Astrocyte (in vitro differentiated cells and primary cell): ENCODE data around the gene FAM151A. TPM values are rescaled to one million over a fixed set of nuclear protein-coding genes. Genes with fewer than 3 reads are reported as not detected.

Experiments
- DNase-seq: peaks from one replicate; pipeline ENCODE4 v3.0.0-alpha.2; 2010; ENCODE audit warnings: low read depth
- FAIRE-seq: peaks from 2 replicates; lab custom pipeline; 2011; peaks lifted over from hg19 to GRCh38; lab: Jason Lieb, UNC
- H2AFZ ChIP-seq: 2 replicates; pipeline ENCODE4 v1.6.0; 2012; ENCODE audit warnings: low read depth, low read length, inconsistent platforms
- H3K27ac ChIP-seq: 2 replicates; pipeline ENCODE4 v1.5.1; 2011; ENCODE audit warnings: low read depth, low read length, inconsistent platforms
- H3K27me3 ChIP-seq: 2 replicates; pipeline ENCODE4 v1.6.0; 2011; ENCODE audit warnings: low read length, inconsistent platforms; ENCODE audit not compliant: insufficient read depth
- H3K36me3 ChIP-seq: 2 replicates; pipeline ENCODE4 v1.5.1; 2011; ENCODE audit warnings: low read length, inconsistent platforms; ENCODE audit not compliant: insufficient read depth
- H3K4me1 ChIP-seq: 2 replicates; pipeline ENCODE4 v1.5.1; 2011; ENCODE audit warnings: low read length, inconsistent platforms; ENCODE audit not compliant: insufficient read depth
- H3K4me2 ChIP-seq: 2 replicates; pipeline ENCODE4 v1.6.0; 2012; ENCODE audit warnings: low read length, inconsistent platforms
- H3K4me3 ChIP-seq: 2 replicates; pipeline ENCODE4 v1.5.1; 2011; ENCODE audit warnings: low read depth, mild to moderate bottlenecking, low read length, inconsistent platforms; ENCODE audit not compliant: insufficient read depth
- H3K79me2 ChIP-seq: 2 replicates; pipeline ENCODE4 v1.6.0; 2012; ENCODE audit warnings: mild to moderate bottlenecking, low read length, inconsistent platforms; ENCODE audit not compliant: insufficient read depth
- H3K9ac ChIP-seq: 2 replicates; pipeline ENCODE4 v1.6.0; 2012; ENCODE audit warnings: mild to moderate bottlenecking, low read length, inconsistent platforms
- H3K9me3 ChIP-seq: 2 replicates; pipeline ENCODE4 v1.5.1; 2012; ENCODE audit warnings: low read depth, mild to moderate bottlenecking, low read length, inconsistent platforms; ENCODE audit not compliant: insufficient read depth
- H4K20me1 ChIP-seq: 2 replicates; pipeline ENCODE4 v1.6.0; 2012; ENCODE audit warnings: low read length, inconsistent platforms; ENCODE audit not compliant: insufficient read depth
- H3K27ac Mint-ChIP-seq: one replicate; pipeline ENCODE4 v1.8.0; 2021; ENCODE audit warnings: mild to moderate bottlenecking, mixed read lengths; ENCODE audit not compliant: unreplicated experiment
- H3K27me3 Mint-ChIP-seq: one replicate; pipeline ENCODE4 v1.8.0; 2021; ENCODE audit warnings: low read depth, mixed read lengths; ENCODE audit not compliant: unreplicated experiment
- H3K36me3 Mint-ChIP-seq: one replicate; pipeline ENCODE4 v1.8.0; 2021; ENCODE audit warnings: low read depth, mixed read lengths; ENCODE audit not compliant: unreplicated experiment
- H3K4me1 Mint-ChIP-seq: one replicate; pipeline ENCODE4 v1.8.0; 2021; ENCODE audit warnings: low read depth, mixed read lengths; ENCODE audit not compliant: unreplicated experiment
- H3K4me3 Mint-ChIP-seq: one replicate; pipeline ENCODE4 v1.8.0; 2021; ENCODE audit warnings: mild to moderate bottlenecking, moderate library complexity, mixed read lengths; ENCODE audit not compliant: unreplicated experiment
- H3K9me3 Mint-ChIP-seq: one replicate; pipeline ENCODE4 v1.8.0; 2021; ENCODE audit warnings: mild to moderate bottlenecking, mixed read lengths; ENCODE audit not compliant: unreplicated experiment
- CTCF ChIP-seq: IDR thresholded peaks from 2 replicates; pipeline ENCODE4 v1.5.1; 2011; ENCODE audit warnings: low read depth, mild to moderate bottlenecking, inconsistent platforms, low read length, moderate library complexity; ENCODE audit not compliant: insufficient read depth
- EZH2 ChIP-seq: IDR thresholded peaks from 2 replicates; pipeline ENCODE4 v1.6.1; 2012; ENCODE audit warnings: mild to moderate bottlenecking, low read length, inconsistent platforms; ENCODE audit not compliant: insufficient read depth
- total RNA-seq: library from RNA; stranded (reverse); gene quantifications from 2 replicates; pipeline ENCODE4 v1.2.1, GENCODE V29; 2021

The FAM151A gene
- total RNA-seq, 1 donor from 2014 or later: not detected

- TF ChIP-seq CTCF: no peak
- no peak for TF ChIP-seq EZH2
- no peaks in the 10 kb centered on the region for H3K36me3 Mint-ChIP-seq
- Histone ChIP-seq H3K4me3 (no peak overlapping the region), H3K4me1 (no peaks in the 10 kb centered on the region), H2AFZ (no peak overlapping the region), H3K27ac (no peak overlapping the region), H3K9me3 (no peaks in the 10 kb centered on the region), H3K79me2 (no peaks in the 10 kb centered on the region), H4K20me1 (no peaks in the 10 kb centered on the region), H3K9ac (no peak overlapping the region), H3K27me3 (peaks cover 6% of the 10 kb centered on the region), H3K4me2 (no peak overlapping the region), H3K36me3 (no peaks in the 10 kb centered on the region)
- DNase-seq (no peak), FAIRE-seq (no peak)
- peaks cover 3% of the 10 kb centered on the region for H3K4me1 Mint-ChIP-seq
- peaks cover 30% of the 10 kb centered on the region for H3K27me3 Mint-ChIP-seq
- H3K4me3 Mint-ChIP-seq: no peak overlapping the region
- peaks cover 6% of the 10 kb centered on the region for H3K9me3 Mint-ChIP-seq
- no peak overlapping the region for H3K27ac Mint-ChIP-seq
These were observed 3.9 kb upstream of the FAM151A start for GRCh38 chr1:54627196-54627595.

GRCh38 chr1:54624466-54625464 is 1.4 kb upstream of the FAM151A start:
- peaks cover 2% of the 10 kb centered on the region for H3K9me3 Mint-ChIP-seq
- Histone ChIP-seq H3K9ac (no peak overlapping the region), H4K20me1 (no peaks in the 10 kb centered on the region), H3K4me2 (no peak overlapping the region), H3K4me3 (no peak overlapping the region), H2AFZ (no peak overlapping the region), H3K27me3 (peaks cover 3% of the 10 kb centered on the region), H3K79me2 (no peaks in the 10 kb centered on the region), H3K36me3 (no peaks in the 10 kb centered on the region), H3K4me1 (no peaks in the 10 kb centered on the region), H3K9me3 (no peaks in the 10 kb centered on the region), H3K27ac (no peak overlapping the region)
- FAIRE-seq (no peak), DNase-seq (no peak)
- no peak overlapping the region for H3K27ac Mint-ChIP-seq
- TF ChIP-seq CTCF (no peak), EZH2 (no peak)
- H3K4me1 Mint-ChIP-seq: no peaks in the 10 kb centered on the region
- no peaks in the 10 kb centered on the region for H3K36me3 Mint-ChIP-seq
- H3K27me3 Mint-ChIP-seq: peaks cover 27% of the 10 kb centered on the region
- H3K4me3 Mint-ChIP-seq: no peak overlapping the region

- H3K36me3 ChIP-seq: no peaks in the 10 kb centered on the region
- Mint-ChIP-seq H3K4me3 (no peak overlapping the region), H3K27me3 (peaks cover 33% of the 10 kb centered on the region), H3K27ac (no peak overlapping the region), H3K9me3 (peaks cover 5% of the 10 kb centered on the region), H3K36me3 (no peaks in the 10 kb centered on the region), H3K4me1 (no peaks in the 10 kb centered on the region)
- no peak for TF ChIP-seq EZH2
- no peak for TF ChIP-seq CTCF
- H3K9ac ChIP-seq: no peak overlapping the region
- no peak overlapping the region for H2AFZ ChIP-seq
- H4K20me1 ChIP-seq: no peaks in the 10 kb centered on the region
- H3K9me3 ChIP-seq: no peaks in the 10 kb centered on the region
- no peaks in the 10 kb centered on the region for H3K4me1 ChIP-seq
- DNase-seq: no peak
- H3K4me3 ChIP-seq: no peak overlapping the region
- no peak overlapping the region for H3K27ac ChIP-seq
- no peaks in the 10 kb centered on the region for H3K79me2 ChIP-seq
- H3K4me2 ChIP-seq: no peak overlapping the region
- peaks cover 8% of the 10 kb centered on the region for H3K27me3 ChIP-seq
- no peak for FAIRE-seq
These were observed 3.6 kb downstream of the FAM151A start for GRCh38 chr1:54619749-54620148.
